ENCODE measurements around the gene MAST4. TPM values are rescaled to one million over a fixed set of nuclear protein-coding genes. Genes with fewer than 3 reads are reported as not detected.

Gene MAST4
- total and polyA plus RNA-seq, 2 of the 8 experiments (the other 6 are each of a cell fraction or from before 2014, with no cell fraction given), result 1.5 to 2.6 TPM

GRCh38 chr5:66889056-66889455 is 292.9 kb downstream of the MAST4 start:
- Histone ChIP-seq H3K23ac (ENCODE audit: insufficient read length) (no peak overlapping the region), H3K9ac (replicated peaks in 1 of 4; ENCODE audit: extremely low read depth in 1 of 4, low read depth in 3 of 4, low read length in 3 of 4) (no peak overlapping the region)
- POLR2A ChIA-PET (ENCODE audit: partially characterized antibody), result no interaction called here
- TF ChIP-seq TAF1 (IDR thresholded peaks at IDR 0.05; ENCODE audit: low read depth, low read length), result no peak
- TF ChIP-seq TAF7 (optimal IDR thresholded peaks at IDR 0.05; ENCODE audit: borderline replicate concordance, low read depth, low read length), result no peak
- no peak for TF ChIP-seq EP300 (IDR thresholded peaks at IDR 0.05; ENCODE audit: borderline replicate concordance in 1 of 2, low read depth in 2 of 2, low read length in 2 of 2)
- TF ChIP-seq HDAC2 (IDR thresholded peaks at IDR 0.05; ENCODE audit: borderline replicate concordance in 1 of 2, low read depth in 2 of 2, low read length in 2 of 2), result no peak
- TF ChIP-seq RAD21 (IDR thresholded peaks at IDR 0.05 in 1 of 2, conservative IDR thresholded peaks at IDR 0.05 in 1 of 2; ENCODE audit: low read depth in 2 of 2, low read length in 2 of 2), result no peak
- no peak for TF ChIP-seq CEBPB (IDR thresholded peaks at IDR 0.05; ENCODE audit: low read depth, low read length)
- TF ChIP-seq SRF (IDR thresholded peaks at IDR 0.05; ENCODE audit: low read depth, low read length), result no peak
- no peak for TF ChIP-seq CTBP2 (IDR thresholded peaks at IDR 0.05; ENCODE audit: borderline replicate concordance, insufficient read depth, insufficient read length, low read length)

More at GRCh38 chr5:66889056-66889455, 292.9 kb downstream of the MAST4 start:
- Histone ChIP-seq H3K4me2 (ENCODE audit: insufficient read depth in 1 of 2, low read depth in 2 of 2, low read length in 2 of 2) (no peak overlapping the region), H3K14ac (ENCODE audit: insufficient read length) (no peak overlapping the region), H4K91ac (replicated peaks; ENCODE audit: insufficient read length, low read length) (no peak overlapping the region), H3K4ac (replicated peaks; ENCODE audit: insufficient read length, low read depth, low read length) (no peak overlapping the region), H3K9me3 (ENCODE audit: insufficient read depth in 2 of 2, low read depth in 1 of 2, low read length in 1 of 2) (no peaks in the 10 kb centered on the region), H2BK20ac (ENCODE audit: low read length) (no peak overlapping the region), H3K4me1 (replicated peaks in 1 of 4; ENCODE audit: control insufficient read depth in 3 of 4, insufficient read depth in 4 of 4, low read length in 3 of 4) (peaks cover 0 to 9% (median 3%) of the 10 kb centered on the region in 4 experiments; a peak in 3 of 7 replicates), H2BK15ac (ENCODE audit: low read length) (no peak overlapping the region), H4K8ac (ENCODE audit: extremely low read depth, insufficient read depth, low read length) (no peak overlapping the region), H2AFZ (ENCODE audit: low read length) (no peak overlapping the region), H3K27me3 (replicated peaks in 1 of 4; ENCODE audit: control insufficient read depth in 3 of 4, extremely low read depth in 1 of 4, insufficient read depth in 3 of 4, low read length in 3 of 4) (no peaks in the 10 kb centered on the region), H2AK5ac (ENCODE audit: low read depth, low read length) (no peak overlapping the region), H2BK5ac (ENCODE audit: low read depth, low read length) (no peak overlapping the region), H2BK12ac (ENCODE audit: low read depth, low read length) (no peak overlapping the region), H3K56ac (replicated peaks; ENCODE audit: insufficient read length, low read depth, low read length) (no peak overlapping the region), H2BK120ac (replicated peaks; ENCODE audit: low read depth, low read length) (no peak overlapping the region), H4K20me1 (replicated peaks in 1 of 2; ENCODE audit: control insufficient read depth in 1 of 2, insufficient read depth in 2 of 2, low read length in 2 of 2) (no peaks in the 10 kb centered on the region), H4K5ac (ENCODE audit: insufficient read length, low read depth, low read length) (no peak overlapping the region), H3K27ac (ENCODE audit: low read depth, low read length) (no peak overlapping the region), H3K36me3 (ENCODE audit: control insufficient read depth in 2 of 4, insufficient read depth in 4 of 4, low read length in 3 of 4) (no peaks in the 10 kb centered on the region), H3K79me2 (ENCODE audit: control insufficient read depth in 1 of 2, insufficient read depth in 2 of 2, low read length in 2 of 2) (no peaks in the 10 kb centered on the region), H3K18ac (ENCODE audit: extremely low read depth, low read length) (no peak overlapping the region), H3K4me3 (ENCODE audit: extremely low read depth in 1 of 4, insufficient read depth in 2 of 4, low read depth in 3 of 4, low read length in 4 of 4) (no peak overlapping the region), H3K79me1 (ENCODE audit: low read depth, low read length) (no peaks in the 10 kb centered on the region), H3K23me2 (ENCODE audit: low read depth, low read length) (no peaks in the 10 kb centered on the region)
- WGBS, 2 experiments (ENCODE audit: extremely low coverage in 1 of 2, insufficient coverage in 1 of 2, insufficient read length in 1 of 2, insufficient replicate concordance in 2 of 2, low coverage in 1 of 2, low lambda C conversion rate in 2 of 2, missing lambda C conversion rate in 1 of 2), result 87% methylated on average over 4 of the region's 4 CpGs; no CpG with 5 or more reads in 1 of the 2 experiments
- no peak for FAIRE-seq
- no peak for DNase-seq (ENCODE audit: low read depth in 1 of 2, low spot score in 2 of 2)
- CTCF ChIA-PET (ENCODE audit: partially characterized antibody), result interaction anchor here (1.2 to 1.7 kb wide), 4 partner anchors 16 to 583 kb away, joined by 3 to 6 read pairs (median 4); no protein-coding TSS in a partner anchor

All from H1 (cell line).